Caco-2 (cell line): Measurements from ENCODE around the gene SMIM38. TPM values are rescaled to one million over a fixed set of nuclear protein-coding genes. Genes with fewer than 3 reads are reported as not detected.
A peak's percentile ranks its signal among the peaks of the same experiment; 100 is the strongest.
"Not testable (repeated sequence)": the region's sequence is repeated elsewhere in the genome, so short reads cannot be mapped to it uniquely, and the experiment has no call there.

Experiments
- BruUV-seq: library from RNA; stranded (reverse); fragments of 400-500 nt; replicated peaks from 2 replicates; lab custom pipeline; 2021; lab: Mats Ljungman, UMichigan
- CTCF ChIA-PET: fragments of 300-600 bp; sonication (Branson Sonifier 250); formaldehyde crosslinking; loops from one replicate; lab custom pipeline; 2022; ENCODE audit warnings: antibody characterized with exemption; lab: Charles Lee
- POLR2A ChIA-PET: fragments of 300-600 bp; sonication (Branson Sonifier 250); formaldehyde crosslinking; loops from one replicate; lab custom pipeline; 2022; ENCODE audit warnings: antibody characterized with exemption; lab: Charles Lee
- DNase-seq, 2 experiments: peaks; one replicate each; pipeline versions ENCODE4 v3.0.0 to v3.0.0-alpha.2; 2020 to 2022
- H3K27me3 ChIP-seq: replicated peaks from 2 replicates; pipeline ENCODE4 v1.6.0; 2011; ENCODE audit warnings: low read length; ENCODE audit not compliant: control insufficient read depth, insufficient read depth
- H3K36me3 ChIP-seq: 2 replicates; pipeline ENCODE4 v1.5.1; 2011; ENCODE audit warnings: low read length; ENCODE audit not compliant: control insufficient read depth, insufficient read depth
- H3K4me1 ChIP-seq: fragments of 250-450 bp; sonication (Bioruptor Pico); 2 replicates; pipeline ENCODE4 v1.5.1; 2020; ENCODE audit warnings: mild to moderate bottlenecking
- H3K4me3 ChIP-seq: 2 replicates; pipeline ENCODE4 v1.5.1; 2011; ENCODE audit warnings: low read depth, mild to moderate bottlenecking, control low read depth, low read length
- H3K9me3 ChIP-seq: fragments of 250-450 bp; sonication (Bioruptor Pico); 2 replicates; pipeline ENCODE4 v1.5.1; 2020; ENCODE audit warnings: mild to moderate bottlenecking, moderate library complexity
- H3K27ac Mint-ChIP-seq: one replicate; pipeline ENCODE4 v1.8.0; 2022; ENCODE audit warnings: mixed read lengths; ENCODE audit not compliant: unreplicated experiment
- H3K27me3 Mint-ChIP-seq: one replicate; pipeline ENCODE4 v1.8.0; 2022; ENCODE audit warnings: mixed read lengths; ENCODE audit not compliant: insufficient read depth, unreplicated experiment
- H3K36me3 Mint-ChIP-seq: one replicate; pipeline ENCODE4 v1.8.0; 2022; ENCODE audit warnings: mild to moderate bottlenecking, mixed read lengths; ENCODE audit not compliant: insufficient read depth, unreplicated experiment
- H3K4me1 Mint-ChIP-seq: one replicate; pipeline ENCODE4 v1.8.0; 2022; ENCODE audit warnings: low read depth, mixed read lengths; ENCODE audit not compliant: unreplicated experiment
- H3K4me3 Mint-ChIP-seq: one replicate; pipeline ENCODE4 v1.8.0; 2022; ENCODE audit warnings: mild to moderate bottlenecking, moderate library complexity, mixed read lengths; ENCODE audit not compliant: unreplicated experiment
- H3K9me3 Mint-ChIP-seq: one replicate; pipeline ENCODE4 v1.8.0; 2022; ENCODE audit warnings: mixed read lengths; ENCODE audit not compliant: unreplicated experiment
- intact Hi-C: fragments of 100-400 bp; cut with micrococcal nuclease; formaldehyde crosslinking; loops from one replicate; pipeline ENCODE4 v1.10.0; 2022; ENCODE audit not compliant: unreplicated experiment
- total RNA-seq: library from RNA; stranded (reverse); gene quantifications from 2 replicates; pipeline ENCODE4 v1.2.3, GENCODE V29; 2022
- TF ChIP-seq, protein P1 (sequence below), 2 experiments: fragments of 200-600 bp in 1 of 2; IDR thresholded peaks; 1 replicate in 1 of 2; 2 replicates in 1 of 2; pipeline versions ENCODE4 v1.5.1 to v1.8.0; 2011 to 2022; ENCODE audit warnings: antibody characterized with exemption in 1 of 2, control low read depth in 1 of 2, inconsistent platforms in 1 of 2, low read depth in 1 of 2, low read length in 1 of 2, mild to moderate bottlenecking in 1 of 2, moderate library complexity in 1 of 2; ENCODE audit not compliant: insufficient read depth in 1 of 2, severe bottlenecking in 1 of 2, unreplicated experiment in 1 of 2

SMIM38 gene
- total RNA-seq, 1 experiment from 2014 or later = 0.66 TPM

- Histone ChIP-seq H3K4me3 (no peak overlapping the region), H3K4me1 (peaks cover 9% of the 10 kb centered on the region; the same call in 1 of the 2 replicates), H3K9me3 (peaks cover 41% of the 10 kb centered on the region), H3K36me3 (no peaks in the 10 kb centered on the region), H3K27me3 (no peaks in the 10 kb centered on the region)
- H3K4me3 Mint-ChIP-seq = no peak overlapping the region
- H3K27me3 Mint-ChIP-seq = no peaks in the 10 kb centered on the region
- BruUV-seq = no TSS peak
- no peaks in the 10 kb centered on the region for H3K4me1 Mint-ChIP-seq
- ChIA-PET POLR2A (no interaction called here), CTCF (no interaction called here)
- DNase-seq = peak in 1 of 2 experiments; percentile 28
- TF ChIP-seq, protein P1, sequence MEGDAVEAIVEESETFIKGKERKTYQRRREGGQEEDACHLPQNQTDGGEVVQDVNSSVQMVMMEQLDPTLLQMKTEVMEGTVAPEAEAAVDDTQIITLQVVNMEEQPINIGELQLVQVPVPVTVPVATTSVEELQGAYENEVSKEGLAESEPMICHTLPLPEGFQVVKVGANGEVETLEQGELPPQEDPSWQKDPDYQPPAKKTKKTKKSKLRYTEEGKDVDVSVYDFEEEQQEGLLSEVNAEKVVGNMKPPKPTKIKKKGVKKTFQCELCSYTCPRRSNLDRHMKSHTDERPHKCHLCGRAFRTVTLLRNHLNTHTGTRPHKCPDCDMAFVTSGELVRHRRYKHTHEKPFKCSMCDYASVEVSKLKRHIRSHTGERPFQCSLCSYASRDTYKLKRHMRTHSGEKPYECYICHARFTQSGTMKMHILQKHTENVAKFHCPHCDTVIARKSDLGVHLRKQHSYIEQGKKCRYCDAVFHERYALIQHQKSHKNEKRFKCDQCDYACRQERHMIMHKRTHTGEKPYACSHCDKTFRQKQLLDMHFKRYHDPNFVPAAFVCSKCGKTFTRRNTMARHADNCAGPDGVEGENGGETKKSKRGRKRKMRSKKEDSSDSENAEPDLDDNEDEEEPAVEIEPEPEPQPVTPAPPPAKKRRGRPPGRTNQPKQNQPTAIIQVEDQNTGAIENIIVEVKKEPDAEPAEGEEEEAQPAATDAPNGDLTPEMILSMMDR (IDR thresholded peaks at IDR 0.05; ENCODE audit: insufficient read depth in 1 of 2, low read depth in 1 of 2, low read length in 1 of 2, severe bottlenecking in 1 of 2, unreplicated experiment in 1 of 2) = no peak
- intact Hi-C loops = no loop called here
- H3K36me3 Mint-ChIP-seq = no peaks in the 10 kb centered on the region
- H3K9me3 Mint-ChIP-seq = peaks cover 50% of the 10 kb centered on the region
- H3K27ac Mint-ChIP-seq = no peak overlapping the region
Measured at GRCh38 chr11:69148806-69149205, 6.9 kb upstream of the SMIM38 start.

DNA sequence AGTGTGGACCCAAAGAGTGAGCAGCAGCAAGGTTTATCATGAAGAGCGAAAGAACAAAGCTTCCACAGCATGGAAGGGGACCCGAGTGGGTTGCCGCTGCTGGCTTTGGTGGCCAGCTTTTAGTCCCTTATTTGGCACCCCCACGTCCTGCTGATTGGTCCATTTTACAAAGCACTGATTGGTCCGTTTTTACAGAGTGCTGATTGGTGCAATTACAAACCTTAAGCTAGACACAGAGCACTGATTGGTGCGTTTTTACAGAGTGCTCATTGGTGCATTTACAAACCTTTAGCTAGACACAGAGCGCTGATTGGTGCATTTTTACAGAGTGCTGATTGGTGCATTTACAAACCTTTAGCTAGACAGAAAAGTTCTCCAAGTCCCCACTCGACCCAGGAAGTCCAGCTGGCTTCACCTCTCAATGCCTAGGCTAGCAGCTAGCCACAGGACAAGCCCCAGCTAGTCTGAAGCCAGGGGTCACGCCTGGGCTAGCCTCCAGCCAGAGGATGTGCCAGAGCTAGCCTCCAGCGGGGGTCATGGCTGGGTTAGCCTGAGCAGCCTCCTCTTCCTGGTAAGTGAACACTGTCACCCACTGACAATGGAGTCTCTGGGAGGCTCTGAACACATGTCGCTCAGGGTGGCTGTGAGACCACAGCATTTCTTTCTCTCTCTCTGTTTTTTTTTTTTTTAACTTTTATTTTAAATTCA lies 6.2 kb upstream of the SMIM38 start:
- H3K4me1 ChIP-seq, H3K27ac Mint-ChIP-seq, POLR2A ChIA-PET, H3K36me3 ChIP-seq, H3K4me3 Mint-ChIP-seq, intact Hi-C loops, H3K36me3 Mint-ChIP-seq, H3K27me3 Mint-ChIP-seq, H3K4me3 ChIP-seq, BruUV-seq, H3K4me1 Mint-ChIP-seq, H3K27me3 ChIP-seq: not testable (repeated sequence)
- H3K9me3 Mint-ChIP-seq = peaks cover 50% of the 10 kb centered on the region
- CTCF ChIA-PET = interaction anchor here (0.7 kb wide), 1 partner anchor 12 kb away, joined by 3 read pairs; no protein-coding TSS in a partner anchor
- peak in 1 of 2 experiments; percentile 36 for DNase-seq
- H3K9me3 ChIP-seq = peaks cover 41% of the 10 kb centered on the region

DNA sequence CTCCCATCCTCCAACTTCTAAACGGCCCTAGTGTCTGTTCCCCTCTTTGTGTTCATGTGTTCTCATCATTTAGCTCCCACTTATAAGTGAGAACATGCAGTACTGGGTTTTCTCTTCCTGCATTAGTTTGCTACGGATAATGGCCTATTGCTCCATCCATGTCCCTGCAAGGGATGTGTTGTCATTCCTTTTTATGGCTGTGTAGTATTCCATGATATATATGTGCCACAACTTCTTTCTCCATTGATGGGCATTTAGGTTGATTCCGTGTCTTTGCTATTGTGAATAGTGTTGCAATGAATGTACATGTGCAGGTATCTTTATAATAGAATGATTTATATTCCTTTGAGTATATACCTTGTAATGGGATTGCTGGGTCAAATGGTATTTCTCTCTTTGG lies 5.6 kb upstream of the SMIM38 start:
- TF ChIP-seq, protein P1 (IDR thresholded peaks at IDR 0.05; ENCODE audit: insufficient read depth in 1 of 2, low read depth in 1 of 2, low read length in 1 of 2, severe bottlenecking in 1 of 2, unreplicated experiment in 1 of 2) = no peak
- DNase-seq = no peak
- Histone ChIP-seq H3K4me3 (no peak overlapping the region), H3K36me3 (no peaks in the 10 kb centered on the region), H3K4me1 (peaks cover 1% of the 10 kb centered on the region; the same call in 1 of the 2 replicates), H3K27me3 (no peaks in the 10 kb centered on the region), H3K9me3 (peaks cover 38% of the 10 kb centered on the region)
- Mint-ChIP-seq H3K36me3 (no peaks in the 10 kb centered on the region), H3K27ac (no peak overlapping the region), H3K4me3 (no peak overlapping the region), H3K4me1 (no peaks in the 10 kb centered on the region), H3K9me3 (peaks cover 48% of the 10 kb centered on the region), H3K27me3 (no peaks in the 10 kb centered on the region)
- intact Hi-C loops = no loop called here
- no TSS peak for BruUV-seq
- CTCF ChIA-PET = no interaction called here
- POLR2A ChIA-PET = no interaction called here
